Measurements from ENCODE around the gene NLRP4. TPM values are rescaled to one million over a fixed set of nuclear protein-coding genes. Genes with fewer than 3 reads are reported as not detected.

Gene NLRP4
- total RNA-seq, 4 donors from 2014 or later = not detected

GRCh38 chr19:55858969-55859368, 22.6 kb downstream of the NLRP4 start:
- TF ChIP-seq POLR2A (IDR thresholded peaks at IDR 0.05) (no peak), CTCF (IDR thresholded peaks at IDR 0.05) (no peak)
- H3K4me3 ChIP-seq (ENCODE audit: low read depth, poor library complexity, severe bottlenecking) = no peak overlapping the region
- intact Hi-C loops (cut with DNase I; ENCODE audit: low total_unique reads) = no loop called here
- whole genome bisulfite sequencing, 2 donors = 61 to 78% methylated on average over 5 of the region's 5 CpGs
- no peak for DNase-seq (ENCODE audit: low spot score in 2 of 2)

DNA sequence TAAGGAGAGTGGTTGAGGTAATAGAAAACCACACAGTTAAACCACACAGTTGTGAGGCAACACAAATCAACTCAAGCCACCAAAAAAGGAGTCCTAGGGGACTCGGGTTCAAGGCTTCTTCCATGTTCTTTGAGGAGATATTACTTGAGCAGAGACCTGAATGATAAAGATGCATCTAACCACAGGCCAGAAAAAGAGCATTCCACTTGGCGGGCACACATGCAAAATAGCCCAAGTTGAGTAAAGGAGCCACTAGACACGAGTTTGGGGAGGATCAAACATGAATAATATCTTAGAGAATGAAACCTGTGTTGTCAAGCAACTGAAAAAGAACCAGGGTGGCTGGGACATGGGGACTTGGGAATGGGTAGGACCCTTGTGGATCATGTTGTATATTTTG, 30.2 kb downstream of the NLRP4 start:
- intact Hi-C loops (cut with DNase I; ENCODE audit: low total_unique reads) = no loop called here
- DNase-seq (ENCODE audit: low spot score in 2 of 2) = no peak
- H3K4me3 ChIP-seq (ENCODE audit: low read depth, poor library complexity, severe bottlenecking) = no peak overlapping the region
- TF ChIP-seq POLR2A (IDR thresholded peaks at IDR 0.05) (no peak), CTCF (IDR thresholded peaks at IDR 0.05) (no peak)
- 60 to 66% methylated on average over 3 of the region's 3 CpGs for WGBS, 2 donors

- TF ChIP-seq CTCF (IDR thresholded peaks at IDR 0.05) (no peak), POLR2A (IDR thresholded peaks at IDR 0.05) (no peak)
- no peak for DNase-seq (ENCODE audit: low spot score in 2 of 2)
- intact Hi-C loops (cut with DNase I; ENCODE audit: low total_unique reads) = no loop called here
- WGBS, 2 donors = 82 to 89% methylated on average over 7 of the region's 7 CpGs
- no peak overlapping the region for H3K4me3 ChIP-seq (ENCODE audit: low read depth, poor library complexity, severe bottlenecking)
Observed at GRCh38 chr19:55867101-55867500, 30.8 kb downstream of the NLRP4 start.

DNA sequence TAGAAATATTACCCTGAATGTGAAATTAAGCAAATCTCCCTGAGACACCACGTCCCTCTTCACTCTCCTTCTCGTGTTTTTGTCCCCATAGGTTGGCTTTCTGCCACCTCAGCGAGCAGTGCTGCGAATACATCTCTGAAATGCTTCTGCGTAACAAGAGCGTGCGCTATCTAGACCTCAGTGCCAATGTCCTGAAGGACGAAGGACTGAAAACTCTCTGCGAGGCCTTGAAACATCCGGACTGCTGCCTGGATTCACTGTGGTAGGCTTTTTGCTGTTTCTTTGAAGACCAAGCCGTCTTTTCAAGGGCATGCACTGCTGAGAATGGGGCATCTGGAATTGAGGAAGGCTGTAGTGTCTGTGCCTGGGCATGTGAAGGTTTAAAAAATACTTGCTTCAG, 34.4 kb downstream of the NLRP4 start:
- TF ChIP-seq CTCF (IDR thresholded peaks at IDR 0.05) = no peak
- TF ChIP-seq POLR2A (IDR thresholded peaks at IDR 0.05) = no peak
- 85 to 90% methylated on average over 11 of the region's 11 CpGs for WGBS, 2 donors
- DNase-seq (ENCODE audit: low spot score in 2 of 2) = peak in 1 of 2 donors; percentile 18
- intact Hi-C loops (cut with DNase I; ENCODE audit: low total_unique reads) = no loop called here
- no peak overlapping the region for H3K4me3 ChIP-seq (ENCODE audit: low read depth, poor library complexity, severe bottlenecking)

GRCh38 chr19:55877211-55877610, 40.9 kb downstream of the NLRP4 start:
- intact Hi-C loops (cut with DNase I; ENCODE audit: low total_unique reads) = no loop called here
- 54 to 77% methylated on average over 3 of the region's 3 CpGs for WGBS, 2 donors
- DNase-seq (ENCODE audit: low spot score in 2 of 2) = peak in 1 of 2 donors; percentile 57
- no peak overlapping the region for H3K4me3 ChIP-seq (ENCODE audit: low read depth, poor library complexity, severe bottlenecking)
- TF ChIP-seq POLR2A (IDR thresholded peaks at IDR 0.05) (no peak), CTCF (IDR thresholded peaks at IDR 0.05) (no peak)

DNA sequence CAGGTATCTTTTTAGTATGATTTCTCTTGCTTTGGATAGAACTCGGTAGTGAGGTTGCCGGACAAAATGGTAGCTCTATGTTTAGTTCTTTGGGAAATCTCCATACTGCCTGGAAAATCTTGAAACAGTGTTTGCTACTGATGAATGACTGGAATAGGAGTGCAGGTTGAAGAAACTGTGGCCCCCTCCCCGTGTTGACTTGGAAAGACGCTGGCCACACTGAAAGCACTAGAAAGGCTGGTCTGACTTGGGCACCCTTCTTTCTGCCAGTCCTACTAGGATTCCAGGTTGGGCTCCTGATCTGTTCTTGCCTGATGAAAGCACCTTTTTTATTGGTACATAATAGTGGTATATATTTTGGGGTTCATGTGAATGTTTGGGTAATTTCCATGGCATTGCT, 46.3 kb downstream of the NLRP4 start:
- no peak overlapping the region for H3K4me3 ChIP-seq (ENCODE audit: low read depth, poor library complexity, severe bottlenecking)
- DNase-seq (ENCODE audit: low spot score in 2 of 2) = no peak
- intact Hi-C loops (cut with DNase I; ENCODE audit: low total_unique reads) = no loop called here
- 73 to 78% methylated on average over 4 of the region's 4 CpGs for WGBS, 2 donors
- TF ChIP-seq POLR2A (IDR thresholded peaks at IDR 0.05) (no peak), CTCF (IDR thresholded peaks at IDR 0.05) (no peak)
